HG03025 (cell line): ENCODE results near the gene CXCL1.
"Not testable (repeated sequence)": the region's sequence is repeated elsewhere in the genome, so short reads cannot be mapped to it uniquely, and the experiment has no call there.

Source experiments
- ATAC-seq: cut with Tn5 transposase; IDR thresholded peaks from one replicate; pipeline ENCODE4 v1.9.1; 2021; ENCODE audit warnings: mild to moderate bottlenecking, moderate library complexity; ENCODE audit not compliant: unreplicated experiment, low FRiP score

Gene CXCL1

DNA sequence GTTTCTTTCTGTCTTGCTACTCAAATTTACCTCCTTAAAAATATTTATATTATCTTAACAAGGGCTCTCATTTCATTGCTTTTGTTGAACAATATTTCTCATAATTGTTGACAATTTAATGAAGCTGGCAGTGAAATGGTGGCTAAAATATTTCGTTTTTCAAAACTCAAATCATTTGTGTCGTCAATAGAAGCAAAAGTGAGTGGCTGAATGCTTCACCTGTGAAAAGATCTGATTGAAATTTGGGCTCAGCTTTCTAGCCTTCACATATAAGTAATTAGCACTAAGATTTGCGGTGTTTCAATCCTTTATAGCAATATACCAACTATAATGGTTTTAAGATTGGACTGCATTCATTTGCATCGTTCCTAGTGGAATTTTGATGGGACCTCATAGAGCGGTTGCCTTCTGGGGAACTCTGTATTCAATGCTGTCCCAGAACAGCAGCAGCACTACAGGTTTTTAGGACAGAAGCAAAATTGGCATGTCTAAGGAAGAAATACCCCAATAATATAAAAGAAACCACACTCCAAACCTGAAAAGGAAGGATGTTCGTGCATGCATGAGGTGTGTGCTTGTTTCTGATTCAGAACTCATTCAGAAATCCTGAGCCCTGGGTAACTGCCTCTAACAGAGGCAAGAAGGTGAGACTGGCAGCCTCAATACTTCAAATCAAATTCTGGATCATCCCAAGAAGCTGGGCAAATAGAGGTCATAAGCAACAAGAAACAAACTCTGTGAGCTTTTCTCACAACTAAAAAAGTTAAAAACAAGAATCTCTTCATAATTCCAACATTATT is 2.5 kb downstream of the CXCL1 start:
- ATAC-seq, result no peak

DNA sequence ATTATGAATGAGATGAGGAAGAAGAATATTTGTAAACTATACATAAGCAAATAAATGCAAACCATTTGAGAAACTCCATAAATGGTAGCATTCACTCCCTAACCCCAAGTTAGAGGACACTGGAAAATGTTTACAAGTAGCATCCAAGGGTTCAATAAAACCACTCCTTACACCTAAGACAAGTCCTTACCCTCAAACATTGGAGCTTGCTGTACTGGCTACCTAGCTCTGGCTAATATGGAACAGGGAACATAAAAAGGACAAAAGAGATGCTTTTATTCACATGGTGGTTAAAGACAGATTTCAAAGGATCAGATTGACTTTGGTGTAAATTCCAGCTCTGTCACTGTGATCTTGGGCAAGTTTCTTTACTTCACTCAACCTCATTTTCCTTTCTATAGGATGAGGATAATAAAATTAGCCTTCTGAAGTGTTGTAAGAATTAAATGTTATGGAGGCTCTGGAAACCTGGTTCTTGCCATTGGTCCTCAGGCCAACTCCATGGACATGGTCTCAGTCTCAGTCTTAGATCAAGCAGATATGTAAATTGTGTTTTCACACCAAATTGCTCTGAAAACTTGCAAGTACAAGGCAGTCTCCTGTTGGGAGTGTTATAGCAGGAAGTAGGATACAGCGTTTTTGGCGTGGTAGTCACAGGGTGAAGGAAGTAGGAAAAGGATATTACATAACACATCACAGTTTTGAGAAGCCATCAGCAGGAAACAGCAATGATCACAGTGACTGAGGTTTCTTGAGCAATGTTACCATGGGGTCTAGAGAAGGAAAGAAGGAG is 3.3 kb downstream of the CXCL1 start:
- no peak for ATAC-seq

DNA sequence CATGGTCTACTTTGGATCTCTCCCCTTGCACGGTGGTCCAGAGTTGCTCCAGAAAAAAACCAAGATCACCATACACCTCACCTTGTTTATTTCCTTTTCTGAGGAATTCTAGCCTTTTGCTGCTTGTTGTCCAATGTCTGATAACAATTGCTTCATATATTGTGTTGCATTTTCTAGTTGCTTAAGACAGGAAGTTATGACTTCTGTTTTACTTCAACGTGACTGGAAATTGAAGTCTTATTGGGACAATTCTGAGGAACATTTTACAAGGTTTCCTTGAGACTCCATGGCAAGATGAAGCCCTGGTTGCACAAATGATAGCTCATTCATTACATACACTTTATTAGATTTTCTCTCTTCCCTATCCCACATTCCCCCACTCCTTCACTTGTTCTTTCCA is 5.2 kb downstream of the CXCL1 start:
- ATAC-seq, result no peak

GRCh38 chr4:73875401-73875800 is 6.2 kb downstream of the CXCL1 start:
- no peak for ATAC-seq

GRCh38 chr4:73883306-73883705 is 14.1 kb downstream of the CXCL1 start:
- no peak for ATAC-seq

GRCh38 chr4:73885574-73886267 is 16.5 kb downstream of the CXCL1 start:
- no peak for ATAC-seq

- ATAC-seq, result no peak
These were observed 22.1 kb downstream of the CXCL1 start for GRCh38 chr4:73891326-73891725.

DNA sequence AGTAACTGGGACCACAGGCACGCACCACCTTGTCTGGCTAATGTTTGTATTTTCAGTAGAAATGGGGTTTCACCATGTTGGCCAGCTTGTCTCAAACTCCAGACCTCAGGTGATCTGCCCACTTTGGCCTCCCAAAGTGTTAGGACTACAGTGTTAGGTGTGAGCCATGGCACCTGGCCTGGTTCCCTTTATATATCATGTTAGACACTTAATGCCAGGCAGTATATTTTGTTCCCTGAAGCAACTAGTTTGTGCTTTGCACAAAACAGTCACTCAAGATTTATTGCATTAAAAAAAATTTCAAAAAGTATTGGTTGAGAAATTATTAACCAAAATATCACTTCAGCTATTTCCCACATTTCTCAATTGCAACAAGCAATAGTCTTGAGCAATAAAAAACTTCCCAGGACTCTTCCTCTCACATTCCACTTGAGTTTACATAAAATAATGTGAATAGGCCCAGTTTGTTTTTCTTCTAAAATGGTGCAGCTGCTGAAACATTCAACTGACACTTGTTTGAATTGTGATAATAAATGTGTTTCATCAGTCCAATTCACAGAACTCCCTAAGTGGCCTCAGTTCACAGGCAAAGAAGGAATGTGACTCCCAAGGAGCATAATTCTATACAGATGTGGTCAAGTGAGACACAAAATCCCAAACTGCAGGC is 22.7 kb downstream of the CXCL1 start:
- ATAC-seq, result no peak

DNA sequence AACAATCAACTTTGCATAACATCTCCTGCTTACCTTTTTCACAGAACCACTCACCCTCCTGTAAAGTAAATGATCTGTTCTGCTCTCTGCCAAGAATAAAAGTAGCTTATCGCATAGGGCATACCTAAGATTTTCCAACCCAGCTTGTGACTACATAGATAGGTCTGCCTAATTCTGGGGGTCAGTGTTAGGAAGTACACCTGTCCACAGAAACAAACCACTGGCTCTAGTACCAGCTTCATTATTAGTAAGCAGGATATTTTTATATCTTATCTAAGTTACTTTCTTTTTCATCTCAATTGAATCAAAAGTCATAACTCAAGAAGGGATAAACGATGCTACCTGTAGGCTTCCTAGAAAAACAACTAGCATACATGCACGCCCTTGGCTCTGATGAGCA is 23.8 kb downstream of the CXCL1 start:
- no peak for ATAC-seq

- no peak for ATAC-seq
These were observed 24.8 kb downstream of the CXCL1 start for GRCh38 chr4:73894001-73894400.

DNA sequence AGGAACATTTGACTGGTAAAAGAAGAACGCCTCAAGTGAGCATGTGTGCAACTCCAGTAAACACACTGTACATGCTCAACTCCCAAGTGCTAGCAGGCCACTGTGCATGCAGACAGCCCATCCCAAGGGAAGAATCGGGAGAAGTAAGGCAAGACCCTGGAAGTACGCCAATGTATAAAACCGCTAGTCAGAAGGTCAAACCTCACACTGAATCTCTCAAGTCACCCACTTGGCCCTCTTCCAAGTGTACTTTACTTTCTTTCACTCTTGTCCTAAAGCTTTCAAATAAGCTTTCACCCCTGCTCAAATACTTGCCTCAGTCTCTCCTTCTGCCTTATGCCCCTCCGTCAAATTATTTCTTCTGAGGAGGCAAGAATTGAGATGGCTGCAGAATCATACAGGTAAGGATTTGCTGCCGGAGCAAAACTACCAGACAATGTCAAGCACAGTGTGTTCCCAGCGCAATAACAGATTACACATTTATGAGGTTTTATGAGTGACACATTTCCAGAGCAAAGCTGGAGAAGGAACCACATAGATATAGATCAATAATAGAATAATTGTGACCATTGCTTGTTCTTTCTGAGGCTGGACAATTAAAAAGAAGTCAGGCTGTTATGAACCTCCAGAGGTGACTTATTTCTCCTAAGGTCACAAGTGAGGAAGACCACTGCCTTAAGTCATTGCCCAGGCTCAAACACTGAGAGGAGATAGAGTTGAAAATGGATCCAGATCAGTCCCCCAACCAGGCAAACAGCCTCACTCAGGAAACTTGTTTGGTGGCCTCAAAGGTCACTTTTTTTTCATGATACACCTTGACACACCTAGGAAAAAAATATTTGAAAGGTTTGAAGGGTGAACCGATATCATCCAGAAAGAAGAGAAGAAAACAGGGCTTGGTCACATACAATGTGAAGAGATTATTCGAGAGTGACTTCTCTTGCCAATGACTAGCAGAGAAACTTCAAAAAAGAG is 26.3 kb downstream of the CXCL1 start:
- ATAC-seq, result no peak

- ATAC-seq, result no peak
These were observed 27.2 kb downstream of the CXCL1 start for GRCh38 chr4:73896416-73896815.

- ATAC-seq, result no peak
These were observed 28.4 kb downstream of the CXCL1 start for GRCh38 chr4:73897380-73898136.

DNA sequence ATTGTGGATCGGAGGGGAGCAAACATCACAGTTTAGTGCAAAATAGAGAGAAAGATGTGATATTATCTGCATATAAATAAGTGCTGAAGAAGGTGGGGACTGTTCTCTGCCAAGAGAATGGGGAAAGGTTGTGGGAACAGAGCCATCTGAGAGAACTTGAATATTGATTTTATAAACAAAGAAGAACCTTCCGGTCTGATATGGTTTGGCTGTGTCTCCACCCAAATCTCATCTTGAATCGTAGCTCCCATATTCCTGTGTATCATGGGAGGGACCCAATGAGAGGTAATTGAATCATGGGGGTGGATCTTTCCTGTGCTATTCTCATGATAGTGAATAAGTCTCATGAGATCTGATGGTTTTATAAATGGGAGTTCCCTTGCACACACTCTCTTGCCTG is 30.1 kb downstream of the CXCL1 start:
- ATAC-seq, result not testable (repeated sequence)

GRCh38 chr4:73901031-73901430 is 31.8 kb downstream of the CXCL1 start:
- no peak for ATAC-seq

- ATAC-seq, result no peak
These were observed 32.9 kb downstream of the CXCL1 start for GRCh38 chr4:73902038-73902637.

DNA sequence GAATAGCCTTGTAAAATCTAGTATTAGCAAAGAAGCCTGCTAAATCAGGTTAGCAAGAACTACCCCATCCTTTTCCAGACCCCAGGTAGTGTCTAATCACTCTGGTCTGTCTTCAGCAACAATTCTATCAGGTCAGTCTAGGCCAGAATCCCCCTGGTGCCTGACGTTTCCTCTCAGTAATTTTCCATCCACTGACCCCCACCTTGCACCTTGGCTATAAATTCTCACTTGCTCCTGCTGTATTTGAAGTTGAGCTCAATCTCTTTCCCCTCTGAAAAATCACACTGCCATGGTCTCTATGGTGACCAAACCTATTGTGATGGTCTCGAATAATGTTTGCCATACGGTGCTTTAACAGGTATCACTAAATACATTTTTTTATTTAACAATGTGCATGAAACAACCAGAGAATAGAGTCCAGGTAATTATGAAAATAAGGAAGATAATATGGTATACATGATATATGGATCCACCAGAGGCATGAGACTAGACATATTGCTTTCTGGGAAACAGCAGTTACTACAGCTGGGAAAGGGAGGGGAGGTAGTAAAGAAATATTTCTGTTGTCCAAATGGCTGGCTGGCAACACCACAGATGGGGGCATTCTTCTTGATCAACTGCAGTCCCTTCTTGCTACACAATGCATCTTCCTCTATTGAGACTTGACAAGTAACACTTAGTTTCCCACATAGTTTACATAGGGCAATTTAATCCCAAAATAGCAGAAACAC is 33.8 kb downstream of the CXCL1 start:
- ATAC-seq, result no peak

DNA sequence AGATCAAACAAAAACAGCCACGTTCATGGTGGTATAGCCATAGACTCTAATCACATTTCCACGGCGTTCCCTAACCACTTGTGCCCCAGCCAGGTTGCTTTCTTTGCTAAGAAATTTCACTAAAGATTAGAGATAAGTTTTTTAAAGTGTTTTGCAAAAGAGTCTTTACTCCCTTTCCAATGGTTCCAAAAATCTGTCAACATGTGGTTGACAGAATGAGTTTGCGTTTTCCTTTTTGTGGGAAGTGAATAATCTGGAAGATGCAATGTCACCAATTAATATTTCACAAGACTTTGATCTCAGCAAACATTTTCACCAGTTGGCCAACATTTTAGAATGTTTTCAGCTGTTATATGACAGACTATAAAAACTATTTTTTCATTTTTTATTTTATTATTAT is 35.3 kb downstream of the CXCL1 start:
- ATAC-seq, result no peak
